GM19463 (cell line): ENCODE results near the gene GRK7.

ENCODE experiments used
- ATAC-seq: cut with Tn5 transposase; IDR thresholded peaks from one replicate; pipeline ENCODE4 v1.9.1; 2021; ENCODE audit warnings: mild to moderate bottlenecking, moderate library complexity; ENCODE audit not compliant: unreplicated experiment

The GRK7 gene

GRCh38 chr3:141763088-141763750 lies at the start of gene GRK7:
Gene GRK7, plus strand, starts transcription at chr3:141763408. Its CDS starts 14,877 bp downstream, at chr3:141778285.
- no peak for ATAC-seq

GRCh38 chr3:141714671-141715070 lies 48.5 kb upstream of the GRK7 start:
- no peak for ATAC-seq

GRCh38 chr3:141722081-141722480 lies 41.1 kb upstream of the GRK7 start:
- ATAC-seq, result no peak

GRCh38 chr3:141722648-141723047 lies 40.6 kb upstream of the GRK7 start:
- no peak for ATAC-seq

- no peak for ATAC-seq
These were observed 40.0 kb upstream of the GRK7 start for GRCh38 chr3:141723255-141723654.

- ATAC-seq, result no peak
These were observed 39.0 kb upstream of the GRK7 start for GRCh38 chr3:141724186-141724585.

GRCh38 chr3:141725036-141725435 lies 38.2 kb upstream of the GRK7 start:
- no peak for ATAC-seq

- ATAC-seq, result no peak
These were observed 36.7 kb upstream of the GRK7 start for GRCh38 chr3:141726483-141726882.

- no peak for ATAC-seq
These were observed 34.8 kb upstream of the GRK7 start for GRCh38 chr3:141728355-141728892.

- no peak for ATAC-seq
These were observed 34.0 kb upstream of the GRK7 start for GRCh38 chr3:141729240-141729639.

- ATAC-seq, result no peak
These were observed 28.0 kb upstream of the GRK7 start for GRCh38 chr3:141735176-141735575.

- no peak for ATAC-seq
These were observed 27.3 kb upstream of the GRK7 start for GRCh38 chr3:141735770-141736465.

GRCh38 chr3:141737093-141737492 lies 26.1 kb upstream of the GRK7 start:
- no peak for ATAC-seq

GRCh38 chr3:141737678-141738021 lies 25.6 kb upstream of the GRK7 start:
- ATAC-seq, result no peak

GRCh38 chr3:141738022-141738890 lies 25.0 kb upstream of the GRK7 start, which contains the start of gene RNF7:
Gene RNF7, plus strand, starts transcription at chr3:141738298. Its CDS starts 44 bp downstream, at chr3:141738342.
- peak; percentile 90 for ATAC-seq

- ATAC-seq, result no peak
These were observed 24.3 kb upstream of the GRK7 start for GRCh38 chr3:141738891-141739363.

- no peak for ATAC-seq
These were observed 23.5 kb upstream of the GRK7 start for GRCh38 chr3:141739731-141740130.

GRCh38 chr3:141740349-141740748 lies 22.9 kb upstream of the GRK7 start:
- ATAC-seq, result no peak

GRCh38 chr3:141743305-141743704 lies 19.9 kb upstream of the GRK7 start:
- ATAC-seq, result no peak

GRCh38 chr3:141746962-141747361 lies 16.2 kb upstream of the GRK7 start:
- ATAC-seq, result no peak

GRCh38 chr3:141753399-141753798 lies 9.8 kb upstream of the GRK7 start:
- no peak for ATAC-seq
